ENCODE measurements around the gene F2RL1. TPM values are rescaled to one million over a fixed set of nuclear protein-coding genes. Genes with fewer than 3 reads are reported as not detected.
"Not testable (repeated sequence)": the region's sequence is repeated elsewhere in the genome, so short reads cannot be mapped to it uniquely, and the experiment has no call there.

The F2RL1 gene
- total RNA-seq, 1 donor from 2014 or later: 8.0 TPM

DNA sequence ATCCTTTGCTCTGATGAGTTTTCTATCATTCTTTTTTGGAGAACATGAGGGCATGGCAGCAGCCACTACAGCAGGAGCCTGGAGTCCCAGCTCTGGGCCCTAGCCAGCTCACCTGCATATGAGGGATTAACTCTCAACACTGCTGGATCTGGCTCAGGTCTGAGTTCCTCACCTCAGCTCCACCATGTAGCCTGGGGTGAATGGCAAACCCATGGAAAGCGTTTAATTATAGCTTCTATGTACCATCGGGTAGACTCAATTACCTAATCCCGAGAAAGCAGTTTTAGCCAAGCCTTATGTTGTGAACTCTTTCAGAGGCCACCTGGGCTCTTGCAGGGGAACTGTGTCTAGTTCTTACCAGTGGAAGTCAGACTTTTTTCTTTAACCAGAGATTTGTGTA, 27.1 kb downstream of the F2RL1 start:
- intact Hi-C loops (cut with DNase I): no loop called here
- Histone ChIP-seq H3K27me3 (peaks cover 4% of the 10 kb centered on the region), H3K4me3 (no peak overlapping the region), H3K27ac (no peak overlapping the region), H3K4me1 (no peaks in the 10 kb centered on the region), H3K9me3 (no peaks in the 10 kb centered on the region), H3K36me3 (no peaks in the 10 kb centered on the region)
- no peak for ATAC-seq
- DNase-seq: no peak
- TF ChIP-seq, protein P1, sequence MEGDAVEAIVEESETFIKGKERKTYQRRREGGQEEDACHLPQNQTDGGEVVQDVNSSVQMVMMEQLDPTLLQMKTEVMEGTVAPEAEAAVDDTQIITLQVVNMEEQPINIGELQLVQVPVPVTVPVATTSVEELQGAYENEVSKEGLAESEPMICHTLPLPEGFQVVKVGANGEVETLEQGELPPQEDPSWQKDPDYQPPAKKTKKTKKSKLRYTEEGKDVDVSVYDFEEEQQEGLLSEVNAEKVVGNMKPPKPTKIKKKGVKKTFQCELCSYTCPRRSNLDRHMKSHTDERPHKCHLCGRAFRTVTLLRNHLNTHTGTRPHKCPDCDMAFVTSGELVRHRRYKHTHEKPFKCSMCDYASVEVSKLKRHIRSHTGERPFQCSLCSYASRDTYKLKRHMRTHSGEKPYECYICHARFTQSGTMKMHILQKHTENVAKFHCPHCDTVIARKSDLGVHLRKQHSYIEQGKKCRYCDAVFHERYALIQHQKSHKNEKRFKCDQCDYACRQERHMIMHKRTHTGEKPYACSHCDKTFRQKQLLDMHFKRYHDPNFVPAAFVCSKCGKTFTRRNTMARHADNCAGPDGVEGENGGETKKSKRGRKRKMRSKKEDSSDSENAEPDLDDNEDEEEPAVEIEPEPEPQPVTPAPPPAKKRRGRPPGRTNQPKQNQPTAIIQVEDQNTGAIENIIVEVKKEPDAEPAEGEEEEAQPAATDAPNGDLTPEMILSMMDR (IDR thresholded peaks at IDR 0.05): no peak

DNA sequence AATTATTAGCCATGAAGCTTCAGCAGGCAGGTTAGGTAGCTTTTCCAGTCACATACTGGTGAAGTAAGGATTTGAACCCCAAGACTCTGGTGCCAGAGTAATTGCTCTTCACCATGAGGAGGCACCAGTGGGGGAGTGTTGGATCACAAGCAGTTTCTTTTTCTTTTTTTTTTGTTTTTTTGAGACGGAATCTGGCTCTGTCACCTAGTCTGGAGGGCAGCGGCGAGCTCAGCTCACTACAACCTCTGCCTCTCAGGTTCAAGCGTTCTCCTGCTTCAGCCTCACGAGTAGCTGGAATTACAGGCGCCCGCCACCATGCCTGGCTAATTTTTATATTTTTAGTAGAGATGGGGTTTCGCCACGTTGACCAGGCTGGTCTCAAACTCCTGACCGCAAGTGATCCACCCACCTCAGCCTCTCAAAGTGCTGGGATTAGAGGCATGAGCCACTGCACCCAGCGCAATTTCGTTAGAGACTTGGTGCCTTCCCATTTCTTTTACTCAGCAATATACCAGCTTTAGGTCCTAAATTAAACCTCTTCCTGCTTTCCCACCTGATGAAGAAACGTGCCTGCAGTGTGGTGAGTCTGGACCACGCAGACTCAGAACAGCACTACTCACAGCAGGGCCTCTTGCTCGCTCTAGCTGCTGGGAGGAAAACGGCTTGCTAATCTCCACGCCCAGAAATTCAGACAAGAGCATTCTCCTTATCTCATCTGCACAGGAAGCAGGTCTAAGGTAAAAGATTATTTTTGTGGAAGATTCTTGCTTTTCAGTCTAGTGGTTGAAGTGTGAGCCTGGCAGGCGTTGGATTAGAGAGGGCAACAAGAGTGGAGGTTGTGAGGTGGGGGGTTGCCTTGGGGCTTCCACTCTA, 30.8 kb downstream of the F2RL1 start, which contains the start of gene S100Z:
Gene S100Z (plus strand): TSS at position 596 of the 873 bp plus-strand sequence. CDS start 25,346 bp downstream, outside the sequence.
- DNase-seq: no peak
- TF ChIP-seq, protein P1 (IDR thresholded peaks at IDR 0.05): no peak
- Histone ChIP-seq H3K36me3 (no peaks in the 10 kb centered on the region), H3K4me3 (no peak within 1 kb of the TSS), H3K27ac (no peak within 1 kb of the TSS), H3K9me3 (no peaks in the 10 kb centered on the region), H3K27me3 (peaks cover 4% of the 10 kb centered on the region), H3K4me1 (no peaks in the 10 kb centered on the region)
- ATAC-seq: peak; percentile 21
- intact Hi-C loops (cut with DNase I): no loop called here

DNA sequence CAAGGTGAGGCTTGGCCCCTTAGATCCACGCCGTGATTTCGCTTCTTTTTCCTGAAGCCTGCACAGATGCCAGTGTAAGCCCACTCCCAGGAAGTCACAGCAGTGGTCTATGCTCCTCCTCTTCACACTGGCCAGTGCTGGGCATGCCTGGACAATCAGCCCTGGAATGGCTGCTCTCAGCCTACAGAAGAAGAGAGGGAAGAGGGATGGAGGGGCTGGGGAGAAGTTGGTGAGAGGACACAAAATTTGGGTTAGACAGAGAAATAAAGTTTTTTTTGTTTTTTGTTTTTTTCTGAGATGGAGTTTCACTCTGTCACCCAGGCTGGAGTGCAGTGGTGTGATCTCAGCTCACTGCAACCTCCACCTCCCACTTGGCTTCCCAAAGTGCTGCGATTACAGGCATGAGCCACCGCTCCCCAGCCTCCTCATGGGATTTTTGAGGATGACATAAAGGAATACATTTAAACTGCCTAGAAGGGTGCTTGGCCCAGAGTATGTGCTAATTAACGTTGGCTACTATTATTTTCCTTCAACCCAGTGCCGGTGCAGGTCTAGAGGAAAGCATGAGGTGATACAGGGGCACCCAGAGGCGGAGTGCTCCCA, 31.8 kb downstream of the F2RL1 start:
- TF ChIP-seq, protein P1 (IDR thresholded peaks at IDR 0.05): no peak
- peaks cover 4% of the 10 kb centered on the region for H3K27me3 ChIP-seq
- intact Hi-C loops (cut with DNase I): no loop called here
- no peak for DNase-seq
- H3K4me3 ChIP-seq: no peak overlapping the region
- no peaks in the 10 kb centered on the region for H3K36me3 ChIP-seq
- H3K9me3 ChIP-seq: no peaks in the 10 kb centered on the region
- H3K27ac ChIP-seq: no peak overlapping the region
- no peaks in the 10 kb centered on the region for H3K4me1 ChIP-seq
- ATAC-seq: no peak

DNA sequence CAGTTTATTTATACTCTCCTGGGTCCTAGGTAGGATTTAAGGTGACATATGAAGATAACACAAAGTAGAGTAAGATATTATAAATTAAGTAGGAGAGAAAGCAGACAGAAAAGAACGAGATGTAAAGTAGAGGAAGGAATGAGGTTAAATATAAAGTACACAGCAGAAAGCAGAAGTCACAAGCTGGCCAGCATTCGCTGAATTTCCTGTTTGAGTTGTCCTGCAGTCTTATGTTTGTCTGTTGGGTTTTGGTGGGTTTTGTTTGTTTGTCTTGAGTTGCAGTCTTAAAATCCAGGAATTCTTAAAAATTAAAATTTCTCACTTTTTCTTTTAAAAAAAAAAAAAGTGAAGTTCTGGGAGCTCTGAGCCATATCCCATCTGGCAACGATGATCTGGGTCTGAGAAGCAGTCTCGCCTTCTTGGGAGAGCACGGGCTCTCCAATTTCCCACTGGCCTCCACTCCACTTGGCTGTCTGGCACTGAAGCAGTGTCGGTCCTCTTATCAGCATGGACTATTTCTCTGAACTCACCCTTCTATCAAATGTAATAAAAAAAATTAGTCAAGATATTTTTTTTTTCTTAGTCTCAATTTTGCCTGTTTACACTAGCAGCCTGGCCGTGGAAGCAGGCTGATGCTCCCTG, 33.0 kb downstream of the F2RL1 start:
- intact Hi-C loops (cut with DNase I): no loop called here
- ATAC-seq: no peak
- TF ChIP-seq, protein P1 (IDR thresholded peaks at IDR 0.05): no peak
- H3K27ac ChIP-seq: no peak overlapping the region
- H3K4me3 ChIP-seq: no peak overlapping the region
- no peaks in the 10 kb centered on the region for H3K4me1 ChIP-seq
- H3K27me3 ChIP-seq: peaks cover 4% of the 10 kb centered on the region
- H3K9me3 ChIP-seq: no peaks in the 10 kb centered on the region
- H3K36me3 ChIP-seq: no peaks in the 10 kb centered on the region
- DNase-seq: no peak

DNA sequence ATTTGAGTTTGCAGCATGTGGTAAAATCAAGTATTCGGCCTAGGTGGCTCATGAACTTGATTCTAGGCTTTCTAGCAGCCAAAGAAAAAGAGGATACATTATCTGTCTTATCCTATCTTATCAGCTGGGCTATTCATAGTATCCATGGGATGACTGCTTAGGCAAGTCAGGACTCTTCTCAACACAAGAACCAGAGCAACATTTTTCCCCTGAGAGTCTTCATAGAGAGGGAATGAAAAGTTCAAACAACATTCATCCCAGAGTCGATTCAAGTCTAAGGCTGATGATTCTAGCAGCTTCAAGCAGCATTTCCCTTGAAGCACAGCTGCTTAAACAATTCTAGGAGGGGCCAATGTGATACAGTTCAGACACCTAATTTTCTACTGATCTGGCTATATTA, 33.9 kb downstream of the F2RL1 start:
- ATAC-seq (no peak), DNase-seq (no peak)
- H3K4me3 ChIP-seq: no peak overlapping the region
- intact Hi-C loops (cut with DNase I): no loop called here
- H3K27ac ChIP-seq: no peak overlapping the region
- no peaks in the 10 kb centered on the region for H3K36me3 ChIP-seq
- TF ChIP-seq, protein P1 (IDR thresholded peaks at IDR 0.05): no peak
- no peaks in the 10 kb centered on the region for H3K4me1 ChIP-seq
- H3K27me3 ChIP-seq: peaks cover 4% of the 10 kb centered on the region
- no peaks in the 10 kb centered on the region for H3K9me3 ChIP-seq

DNA sequence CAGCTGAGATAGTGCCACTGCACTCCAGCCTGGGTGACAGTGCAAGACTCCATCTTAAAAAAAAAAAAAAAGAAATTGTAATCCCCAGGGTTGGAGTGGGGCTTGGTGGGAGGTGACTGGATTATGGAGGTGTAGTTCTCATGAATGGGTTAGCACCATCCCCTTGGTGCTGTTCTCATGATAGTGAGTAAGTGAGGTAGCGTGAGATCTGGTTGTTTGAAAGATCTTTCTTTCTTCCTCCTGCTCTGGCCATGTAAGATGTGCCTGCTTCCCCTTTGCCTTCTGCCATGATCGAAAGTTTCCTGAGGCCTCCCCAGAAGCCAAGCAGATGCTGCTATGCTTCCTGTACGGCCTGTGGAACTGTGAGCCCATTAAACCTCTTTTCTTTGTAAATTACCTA, 34.9 kb downstream of the F2RL1 start:
- H3K9me3 ChIP-seq; ATAC-seq; H3K27me3 ChIP-seq; intact Hi-C loops (cut with DNase I); H3K4me3 ChIP-seq; H3K27ac ChIP-seq; H3K4me1 ChIP-seq; H3K36me3 ChIP-seq; DNase-seq: not testable (repeated sequence)
